GM18909 (cell line): ENCODE data around the gene CSMD2.

Source experiments
- ATAC-seq: cut with Tn5 transposase; IDR thresholded peaks from one replicate; pipeline ENCODE4 v1.9.1; 2021; ENCODE audit warnings: mild to moderate bottlenecking; ENCODE audit not compliant: unreplicated experiment, poor library complexity

The CSMD2 gene

DNA sequence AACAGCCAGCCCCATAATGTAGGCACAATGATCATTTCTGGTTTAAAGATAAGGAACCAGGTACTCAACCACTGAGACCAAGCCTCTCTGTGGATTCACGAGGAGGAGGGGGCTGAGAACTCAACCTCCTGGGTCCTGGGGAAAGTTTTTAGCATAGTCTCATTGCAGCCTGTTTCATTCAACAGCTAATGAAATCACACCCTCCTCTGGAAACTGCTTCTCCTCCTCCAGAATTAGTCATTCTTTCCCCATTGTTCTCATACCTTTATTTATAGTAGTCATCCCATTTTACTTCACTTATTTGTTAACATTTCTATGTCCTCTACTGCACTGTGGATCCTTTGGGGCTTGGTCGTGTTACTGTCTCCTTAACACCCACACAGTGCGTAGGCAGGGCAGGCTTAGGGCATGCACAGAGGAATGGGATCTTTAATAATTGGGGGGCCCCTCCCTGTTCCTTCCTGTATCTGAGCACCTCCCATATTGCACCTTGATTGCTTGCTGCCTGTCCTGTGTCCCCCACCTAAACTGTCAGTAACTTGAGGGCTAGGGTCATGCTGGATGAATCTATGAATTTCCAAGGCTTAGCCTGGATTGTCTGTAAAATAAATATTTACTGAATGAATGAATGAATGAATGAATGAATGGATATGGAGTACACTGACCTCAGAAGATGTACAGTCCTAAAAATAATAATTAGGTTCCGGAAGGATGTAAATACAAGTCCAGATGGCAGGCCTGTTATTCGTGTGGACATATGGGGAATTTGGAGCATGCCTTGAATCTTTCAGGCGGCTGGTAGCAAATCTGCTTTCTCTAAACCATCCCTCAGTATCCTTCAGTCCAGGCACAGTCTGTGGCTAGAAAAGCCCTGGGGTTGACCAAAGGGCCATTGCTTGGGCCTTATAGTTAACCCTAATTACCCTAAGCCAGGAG lies 455.0 kb downstream of the CSMD2 start:
- no peak for ATAC-seq

DNA sequence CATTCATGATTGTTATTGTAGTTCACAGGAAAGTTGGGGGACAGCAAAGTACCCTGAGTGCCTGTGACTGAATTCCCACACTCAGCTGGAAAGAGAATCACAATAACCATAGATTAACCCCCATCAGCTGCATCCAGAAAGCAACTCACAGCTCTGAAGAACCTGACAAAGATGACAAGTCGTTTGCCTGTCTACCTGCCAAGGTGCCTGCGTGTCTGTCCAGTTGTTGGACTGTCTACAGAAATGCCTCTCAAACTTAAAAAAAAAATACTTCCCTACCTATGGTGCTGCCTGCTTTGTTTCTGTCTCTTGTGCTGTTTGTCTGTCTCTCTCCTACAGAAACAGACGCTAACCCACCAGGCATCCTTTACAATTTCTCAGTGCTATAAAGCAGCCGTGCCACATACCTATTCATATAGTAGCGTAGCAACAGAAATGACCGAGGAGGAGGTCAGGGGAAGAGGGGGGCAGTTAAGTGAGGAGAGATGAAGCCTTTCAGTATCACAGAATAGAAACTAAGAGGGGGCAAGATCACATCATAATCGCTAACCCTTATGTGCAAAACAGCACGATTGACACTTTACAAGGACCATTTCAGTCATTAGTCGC lies 455.8 kb downstream of the CSMD2 start:
- ATAC-seq, result no peak

DNA sequence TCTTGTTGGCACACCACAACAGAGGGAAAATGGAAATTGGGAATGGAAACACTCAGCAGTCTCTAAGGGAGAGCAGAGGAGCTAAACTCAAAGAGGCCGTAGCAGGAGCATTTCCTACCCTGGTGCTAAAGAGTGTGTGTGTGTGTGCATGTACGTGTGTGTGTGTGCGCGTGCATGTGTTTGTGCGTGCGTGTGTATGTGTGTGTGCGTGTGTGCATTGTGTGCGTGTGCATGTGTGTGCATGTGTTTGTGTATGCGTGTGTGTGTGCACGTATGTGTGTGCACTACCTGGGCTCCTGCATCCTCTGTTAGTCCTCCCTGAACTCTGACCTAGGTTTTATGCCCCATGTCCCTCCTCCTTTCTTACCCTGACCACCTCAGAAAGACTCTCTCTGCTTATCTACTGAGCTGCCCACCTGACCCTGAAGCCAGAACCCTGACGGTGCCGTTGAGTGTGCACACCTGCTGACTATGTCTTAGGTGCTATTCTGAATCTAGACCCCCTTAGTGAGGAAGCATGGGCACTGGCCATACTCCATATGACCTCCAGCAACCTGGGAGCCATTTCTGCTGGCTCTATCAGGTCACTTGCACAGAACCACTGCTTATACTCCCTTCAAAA lies 458.3 kb downstream of the CSMD2 start:
- ATAC-seq, result no peak

- ATAC-seq, result no peak
These were observed 461.6 kb downstream of the CSMD2 start for GRCh38 chr1:33703464-33703863.

DNA sequence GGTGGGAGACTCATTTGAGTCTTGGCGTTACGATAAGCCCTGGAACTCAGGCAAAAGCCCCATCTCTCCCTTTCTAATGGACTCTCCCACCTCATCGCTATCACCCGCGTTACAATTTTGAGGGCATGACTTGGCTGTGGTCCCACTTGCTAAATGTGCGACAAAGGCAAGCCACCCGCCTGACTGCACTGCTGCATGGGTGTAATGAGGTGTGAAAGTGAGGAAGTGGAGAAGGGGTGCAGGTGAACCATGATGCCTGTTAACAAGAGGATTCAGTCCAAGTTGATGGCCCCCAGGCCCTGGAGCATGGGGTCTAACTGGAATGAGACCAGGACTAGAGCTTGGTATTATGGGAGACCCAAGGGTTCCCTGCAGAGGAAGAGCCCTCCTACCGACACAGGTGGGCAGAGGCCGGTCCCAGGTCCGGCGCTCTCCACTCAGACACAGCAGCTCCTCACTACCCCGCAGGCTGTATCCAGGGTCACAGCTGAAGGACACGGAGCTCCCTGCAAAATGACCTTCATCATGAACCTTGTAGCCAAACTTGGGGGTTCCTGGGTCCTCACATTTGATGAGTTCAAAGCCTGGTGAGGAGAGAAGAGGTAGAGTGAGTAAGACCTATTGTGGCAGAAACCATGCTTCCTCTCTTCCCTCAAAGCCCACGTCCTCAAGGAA lies 466.5 kb downstream of the CSMD2 start:
- ATAC-seq, result no peak

DNA sequence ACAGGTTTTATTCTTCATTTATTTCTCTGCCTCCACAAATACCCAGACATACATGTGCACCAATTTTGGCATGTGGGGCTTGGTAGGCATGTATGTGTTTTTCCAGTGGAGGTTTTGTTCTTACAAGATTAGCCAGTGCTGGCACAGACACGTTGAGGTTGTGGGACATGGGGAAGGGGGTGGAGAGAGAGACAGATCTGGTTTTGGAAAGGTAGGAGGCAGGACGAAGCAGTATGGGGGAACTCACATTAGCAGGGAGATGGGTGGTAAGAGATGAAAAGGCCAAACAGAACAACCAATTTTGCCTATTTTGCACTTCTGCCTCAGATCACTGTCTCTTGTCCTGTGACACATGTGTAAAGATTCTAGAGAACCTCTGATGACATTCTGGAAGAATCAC lies 467.2 kb downstream of the CSMD2 start:
- no peak for ATAC-seq

- ATAC-seq, result no peak
These were observed 468.1 kb downstream of the CSMD2 start for GRCh38 chr1:33696962-33697361.

- ATAC-seq, result no peak
These were observed 468.7 kb downstream of the CSMD2 start for GRCh38 chr1:33696311-33696710.

GRCh38 chr1:33692206-33693188 lies 472.5 kb downstream of the CSMD2 start:
- no peak for ATAC-seq

DNA sequence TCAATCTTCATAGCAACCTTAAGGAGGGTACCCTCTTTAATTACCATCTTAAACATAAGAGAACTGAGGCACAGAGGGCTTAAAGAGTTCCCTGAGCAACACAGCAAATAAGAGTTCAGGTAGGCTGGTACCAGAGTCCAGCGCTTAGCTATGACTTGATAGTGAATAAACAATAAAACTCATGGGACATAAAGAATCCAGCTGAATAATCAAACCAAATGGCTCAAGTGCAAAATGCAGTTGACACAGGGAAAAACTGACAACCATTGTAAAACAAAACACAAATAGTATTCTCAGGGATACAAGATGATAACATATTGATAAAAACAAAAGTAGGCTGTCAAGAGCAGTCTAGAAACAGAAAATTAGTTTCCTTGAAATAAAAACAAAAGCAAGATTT lies 478.0 kb downstream of the CSMD2 start:
- no peak for ATAC-seq

- no peak for ATAC-seq
These were observed 478.5 kb downstream of the CSMD2 start for GRCh38 chr1:33686551-33686950.

DNA sequence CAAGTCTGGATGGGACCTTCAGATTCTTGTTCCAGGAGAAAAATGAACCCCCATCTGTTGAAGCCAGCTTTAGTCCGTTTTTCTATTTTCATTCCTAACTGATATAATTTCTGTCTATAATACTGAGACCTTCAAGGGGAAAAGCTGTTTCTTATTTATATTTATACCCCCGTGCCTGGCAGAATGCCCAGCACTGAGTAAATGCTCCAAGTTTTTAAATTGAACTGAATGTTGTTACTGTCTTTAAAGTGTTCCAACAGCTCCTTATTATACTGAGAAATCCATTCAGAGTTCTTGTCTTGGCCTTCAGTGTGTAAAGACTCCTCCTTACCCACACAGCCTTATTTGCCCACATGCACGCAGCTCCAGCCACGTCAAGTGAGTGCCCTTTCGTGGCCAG lies 479.8 kb downstream of the CSMD2 start:
- ATAC-seq, result no peak

GRCh38 chr1:33684396-33685179 lies 480.4 kb downstream of the CSMD2 start:
- ATAC-seq, result no peak

DNA sequence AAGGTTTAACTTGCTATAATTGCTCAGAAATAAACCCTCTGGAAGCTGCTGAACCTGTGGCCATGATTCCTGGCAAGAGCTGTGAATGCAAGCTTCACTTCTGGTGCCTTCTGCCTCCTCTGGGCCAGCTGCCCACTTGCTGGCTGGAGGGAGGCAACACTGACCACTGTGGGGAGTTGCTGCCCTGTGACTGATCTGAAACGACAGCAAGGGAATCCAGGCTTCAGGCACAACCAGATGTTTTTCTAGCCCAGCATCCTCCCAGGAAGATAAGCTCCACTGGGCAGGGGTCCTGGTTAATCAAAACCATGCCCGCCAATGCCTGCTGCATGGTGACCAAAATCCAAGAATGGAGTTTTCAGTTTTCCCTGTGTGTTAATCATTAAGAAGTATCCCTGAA lies 481.1 kb downstream of the CSMD2 start:
- ATAC-seq, result no peak

- no peak for ATAC-seq
These were observed 482.7 kb downstream of the CSMD2 start for GRCh38 chr1:33682371-33682770.

- ATAC-seq, result no peak
These were observed 484.7 kb downstream of the CSMD2 start for GRCh38 chr1:33680281-33680840.

DNA sequence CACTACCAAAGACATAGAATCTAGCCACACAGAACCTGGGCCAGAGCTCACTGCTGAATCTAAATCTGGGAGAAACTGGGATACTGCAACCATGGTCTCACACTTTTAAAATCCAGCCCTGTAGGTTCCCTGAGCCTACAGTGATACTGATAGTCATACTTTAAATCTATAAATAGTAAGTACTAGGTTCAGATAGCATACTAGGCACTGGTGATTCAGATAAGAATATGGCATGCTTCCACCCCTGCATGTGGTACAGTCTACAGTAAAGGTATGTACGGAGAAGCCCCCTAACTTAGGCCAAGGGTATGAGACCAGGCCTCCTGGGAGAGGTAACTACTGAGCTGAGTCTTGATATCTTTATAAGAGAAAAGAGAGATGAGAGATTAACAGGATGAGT lies 494.5 kb downstream of the CSMD2 start:
- ATAC-seq, result no peak

DNA sequence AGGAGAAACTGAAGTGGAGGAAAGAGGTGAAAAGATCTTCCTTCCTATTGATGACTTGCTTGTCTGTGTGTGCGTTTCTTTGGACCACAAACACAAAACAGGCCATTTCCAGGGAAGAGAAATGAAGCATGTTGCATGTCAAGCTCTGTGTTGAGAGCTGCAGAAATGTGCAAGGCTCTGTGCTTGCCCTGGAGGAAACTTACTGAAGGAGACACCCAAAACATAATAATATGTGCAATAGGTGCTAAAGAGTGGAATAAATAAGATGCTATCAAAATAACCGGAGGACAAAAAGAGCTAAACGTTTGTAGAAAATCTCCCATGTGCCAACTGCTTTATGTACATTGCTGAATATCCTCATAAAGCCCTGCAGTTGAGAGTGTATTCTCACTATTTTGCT lies 496.3 kb downstream of the CSMD2 start:
- no peak for ATAC-seq
